ENCODE results near the gene RBM33.

The RBM33 gene

GRCh38 chr7:155629171-155629570 lies 15.3 kb upstream of the RBM33 start:
- DNase-seq (ENCODE audit: low spot score), result no peak

- no peak for DNase-seq (ENCODE audit: low spot score)
These were observed 13.3 kb upstream of the RBM33 start for GRCh38 chr7:155631155-155631554.

- no peak for DNase-seq (ENCODE audit: low spot score)
These were observed 8.6 kb upstream of the RBM33 start for GRCh38 chr7:155635817-155636216.

- DNase-seq (ENCODE audit: low spot score), result no peak
These were observed 7.3 kb upstream of the RBM33 start for GRCh38 chr7:155637155-155637554.

- DNase-seq (ENCODE audit: low spot score), result no peak
These were observed 6.1 kb upstream of the RBM33 start for GRCh38 chr7:155638366-155638765.

GRCh38 chr7:155639958-155640520 lies 4.4 kb upstream of the RBM33 start:
- no peak for DNase-seq (ENCODE audit: low spot score)

GRCh38 chr7:155640629-155641028 lies 3.8 kb upstream of the RBM33 start:
- no peak for DNase-seq (ENCODE audit: low spot score)

GRCh38 chr7:155643804-155644177 lies 670 bp upstream of the RBM33 start:
- DNase-seq (ENCODE audit: low spot score), result no peak

GRCh38 chr7:155644971-155645509 lies 579 bp downstream of the RBM33 start:
- DNase-seq (ENCODE audit: low spot score), result peak; percentile 62

- no peak for DNase-seq (ENCODE audit: low spot score)
These were observed 1.2 kb downstream of the RBM33 start for GRCh38 chr7:155645662-155646061.

GRCh38 chr7:155646669-155647068 lies 2.2 kb downstream of the RBM33 start:
- DNase-seq (ENCODE audit: low spot score), result no peak

- no peak for DNase-seq (ENCODE audit: low spot score)
These were observed 2.8 kb downstream of the RBM33 start for GRCh38 chr7:155647302-155647701.

- no peak for DNase-seq (ENCODE audit: low spot score)
These were observed 3.3 kb downstream of the RBM33 start for GRCh38 chr7:155647734-155648133.

- DNase-seq (ENCODE audit: low spot score), result no peak
These were observed 4.4 kb downstream of the RBM33 start for GRCh38 chr7:155648752-155649339.

GRCh38 chr7:155649588-155649987 lies 5.1 kb downstream of the RBM33 start:
- no peak for DNase-seq (ENCODE audit: low spot score)

- DNase-seq (ENCODE audit: low spot score), result no peak
These were observed 8.0 kb downstream of the RBM33 start for GRCh38 chr7:155652156-155653114.

GRCh38 chr7:155653803-155654202 lies 9.3 kb downstream of the RBM33 start:
- no peak for DNase-seq (ENCODE audit: low spot score)

GRCh38 chr7:155656891-155657290 lies 12.4 kb downstream of the RBM33 start:
- DNase-seq (ENCODE audit: low spot score), result no peak

GRCh38 chr7:155660059-155660757 lies 15.7 kb downstream of the RBM33 start:
- DNase-seq (ENCODE audit: low spot score), result no peak

- no peak for DNase-seq (ENCODE audit: low spot score)
These were observed 16.3 kb downstream of the RBM33 start for GRCh38 chr7:155660758-155661093.

GRCh38 chr7:155662343-155663043 lies 18.0 kb downstream of the RBM33 start:
- DNase-seq (ENCODE audit: low spot score), result no peak

GRCh38 chr7:155663937-155664336 lies 19.5 kb downstream of the RBM33 start:
- no peak for DNase-seq (ENCODE audit: low spot score)

Data from ecto neural progenitor cell (in vitro differentiated cells).